Osteoblast (primary cell): ENCODE measurements around the gene ARHGEF7. TPM values are rescaled to one million over a fixed set of nuclear protein-coding genes. Genes with fewer than 3 reads are reported as not detected.

Experiments
- DNase-seq: peaks from one replicate; pipeline ENCODE4 v3.0.0; 2011; ENCODE audit warnings: low spot score, mixed read lengths; ENCODE audit not compliant: insufficient read length; ENCODE audit errors: missing footprints
- H2AFZ ChIP-seq: 2 replicates; pipeline ENCODE4 v1.6.0; 2011; ENCODE audit warnings: mild to moderate bottlenecking, low read length
- H3K27ac ChIP-seq: 2 replicates; pipeline ENCODE4 v1.5.1; 2011; ENCODE audit warnings: mild to moderate bottlenecking, low read depth, low read length, moderate library complexity
- H3K27me3 ChIP-seq: 2 replicates; pipeline ENCODE4 v1.6.0; 2012; ENCODE audit warnings: mild to moderate bottlenecking, control low read depth, inconsistent platforms, low read length, moderate library complexity; ENCODE audit not compliant: insufficient read depth
- H3K36me3 ChIP-seq: 2 replicates; pipeline ENCODE4 v1.5.1; 2011; ENCODE audit warnings: mild to moderate bottlenecking, low read length, control low read depth, moderate library complexity; ENCODE audit not compliant: insufficient read depth
- H3K4me1 ChIP-seq: 2 replicates; pipeline ENCODE4 v1.5.1; 2011; ENCODE audit warnings: mild to moderate bottlenecking, low read length, control low read depth, moderate library complexity; ENCODE audit not compliant: insufficient read depth
- H3K4me2 ChIP-seq: 2 replicates; pipeline ENCODE4 v1.6.0; 2011; ENCODE audit warnings: mild to moderate bottlenecking, low read length; ENCODE audit not compliant: insufficient read depth
- H3K4me3 ChIP-seq: fragments of 200-600 bp; sonication (generic); 3 replicates; pipeline ENCODE4 v1.5.1; 2012; ENCODE audit warnings: mild to moderate bottlenecking, low read length, inconsistent platforms; ENCODE audit not compliant: insufficient read depth
- H3K79me2 ChIP-seq: 2 replicates; pipeline ENCODE4 v1.6.0; 2012; ENCODE audit warnings: mild to moderate bottlenecking, low read length, control low read depth, inconsistent platforms; ENCODE audit not compliant: insufficient read depth
- H3K9me3 ChIP-seq: 2 replicates; pipeline ENCODE4 v1.5.1; 2011; ENCODE audit warnings: low read depth, low read length, control low read depth
- H4K20me1 ChIP-seq: 2 replicates; pipeline ENCODE4 v1.6.0; 2012; ENCODE audit warnings: mild to moderate bottlenecking, low read length, control low read depth; ENCODE audit not compliant: insufficient read depth
- CTCF ChIP-seq: IDR thresholded peaks from 2 replicates; pipeline ENCODE4 v1.5.1; 2011; ENCODE audit warnings: mild to moderate bottlenecking, low read depth, low read length, moderate library complexity; ENCODE audit errors: extremely low read depth
- total RNA-seq: library from RNA; depleted of rRNA; stranded (reverse); fragments of >200 nt; gene quantifications from 2 replicates; pipeline ENCODE4 v1.2.3, GENCODE V29; 2012

The ARHGEF7 gene
- total RNA-seq, 1 donor = 27.5 TPM

DNA sequence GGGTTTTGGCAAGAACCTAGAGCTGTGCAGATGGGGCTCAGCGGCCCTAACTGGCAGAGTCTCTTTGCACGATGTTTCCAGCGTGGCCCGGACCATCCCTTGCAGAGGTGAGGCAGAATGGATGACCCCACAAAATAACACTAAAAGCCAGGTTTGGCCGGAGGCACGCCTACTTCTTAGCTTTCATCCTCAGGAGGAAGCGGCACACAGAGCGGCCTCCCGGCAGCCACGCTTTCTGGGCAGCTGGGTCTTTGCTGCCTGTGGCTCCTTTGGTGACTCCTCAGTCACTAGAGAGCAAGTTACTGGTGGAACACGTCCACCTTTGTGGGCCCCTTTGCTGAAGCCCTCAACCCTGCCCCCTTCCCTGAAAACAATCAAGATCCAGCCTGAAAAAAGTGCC, 230.6 kb downstream of the ARHGEF7 start:
- Histone ChIP-seq H4K20me1 (no peaks in the 10 kb centered on the region), H3K27ac (no peak overlapping the region), H3K4me2 (no peak overlapping the region), H3K27me3 (no peaks in the 10 kb centered on the region), H2AFZ (no peak overlapping the region), H3K79me2 (no peaks in the 10 kb centered on the region), H3K36me3 (no peaks in the 10 kb centered on the region), H3K4me3 (no peak overlapping the region), H3K9me3 (no peaks in the 10 kb centered on the region), H3K4me1 (no peaks in the 10 kb centered on the region)
- no peak for DNase-seq
- no peak for TF ChIP-seq CTCF

DNA sequence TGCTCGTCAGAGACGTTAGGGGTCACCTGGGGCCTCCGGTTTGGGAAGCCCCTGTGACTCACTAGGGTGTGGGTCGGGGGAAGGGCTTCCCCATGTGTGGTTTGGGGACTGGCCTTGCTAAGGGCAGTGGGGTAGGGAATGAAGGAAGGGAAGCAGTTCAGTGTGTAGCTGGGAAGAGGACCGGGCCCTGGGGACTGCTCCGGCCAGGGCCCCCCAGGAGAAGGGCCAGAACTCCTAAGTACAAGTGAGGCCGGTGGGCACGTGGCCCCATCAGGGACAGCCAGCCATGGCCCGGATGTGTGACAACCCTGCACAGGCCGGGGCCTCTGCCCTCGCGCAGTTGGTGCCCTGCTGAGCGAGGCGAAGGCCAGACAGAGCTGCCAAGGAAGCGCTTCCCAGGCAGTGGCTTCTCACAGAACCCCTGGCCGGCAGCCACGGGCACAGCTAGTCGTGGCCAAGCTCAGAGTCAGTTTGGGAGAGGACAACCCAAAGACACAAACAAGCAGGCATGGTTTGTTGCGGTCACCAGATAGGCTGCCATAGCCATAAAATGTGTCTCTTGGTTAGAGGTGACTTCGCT, 231.1 kb downstream of the ARHGEF7 start:
- no peak for DNase-seq

DNA sequence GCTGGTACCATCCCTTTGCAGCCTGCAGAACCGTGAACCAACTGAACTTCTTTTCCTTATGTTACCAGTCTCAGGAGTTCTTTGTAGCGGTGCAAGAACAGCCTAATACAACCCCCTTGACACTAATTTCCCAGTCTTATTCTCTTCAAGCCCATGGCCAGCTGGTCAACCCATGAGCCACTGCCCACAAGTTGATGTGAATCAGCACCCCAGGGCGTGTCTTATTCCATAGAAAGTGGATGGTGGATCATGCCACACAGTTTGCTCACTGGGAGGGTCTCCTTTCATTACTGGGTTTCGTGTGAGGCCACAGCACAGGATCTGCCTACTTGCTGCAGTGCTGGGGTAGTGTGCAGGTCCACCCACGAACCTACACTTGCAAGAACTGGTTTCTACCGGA, 232.3 kb downstream of the ARHGEF7 start:
- Histone ChIP-seq H3K36me3 (no peaks in the 10 kb centered on the region), H3K9me3 (no peaks in the 10 kb centered on the region), H3K4me3 (no peak overlapping the region), H4K20me1 (no peaks in the 10 kb centered on the region), H3K79me2 (no peaks in the 10 kb centered on the region), H3K27ac (no peak overlapping the region), H3K4me2 (no peak overlapping the region), H3K4me1 (no peaks in the 10 kb centered on the region), H2AFZ (no peak overlapping the region), H3K27me3 (no peaks in the 10 kb centered on the region)
- no peak for DNase-seq
- no peak for TF ChIP-seq CTCF

More for the DNA sequence above, 231.1 kb downstream of the ARHGEF7 start:
- Histone ChIP-seq H3K27ac (no peak overlapping the region), H3K4me3 (no peak overlapping the region), H3K4me1 (no peaks in the 10 kb centered on the region), H3K9me3 (no peaks in the 10 kb centered on the region), H4K20me1 (no peaks in the 10 kb centered on the region), H3K4me2 (no peak overlapping the region), H3K36me3 (no peaks in the 10 kb centered on the region), H2AFZ (no peak overlapping the region), H3K79me2 (no peaks in the 10 kb centered on the region), H3K27me3 (no peaks in the 10 kb centered on the region)
- no peak for TF ChIP-seq CTCF

GRCh38 chr13:111353508-111353907, 238.4 kb downstream of the ARHGEF7 start:
- no peak for DNase-seq
- Histone ChIP-seq H3K36me3 (no peaks in the 10 kb centered on the region), H3K9me3 (no peaks in the 10 kb centered on the region), H3K79me2 (no peaks in the 10 kb centered on the region), H3K4me1 (no peaks in the 10 kb centered on the region), H4K20me1 (no peaks in the 10 kb centered on the region), H3K4me2 (no peak overlapping the region), H3K27me3 (no peaks in the 10 kb centered on the region), H3K4me3 (no peak overlapping the region), H2AFZ (no peak overlapping the region), H3K27ac (no peak overlapping the region)
- no peak for TF ChIP-seq CTCF
